Measurements from ENCODE around the gene LRRC7. TPM values are rescaled to one million over a fixed set of nuclear protein-coding genes. Genes with fewer than 3 reads are reported as not detected.

Gene LRRC7
- total and polyA plus RNA-seq, 4 experiments from 2014 or later: not detected

DNA sequence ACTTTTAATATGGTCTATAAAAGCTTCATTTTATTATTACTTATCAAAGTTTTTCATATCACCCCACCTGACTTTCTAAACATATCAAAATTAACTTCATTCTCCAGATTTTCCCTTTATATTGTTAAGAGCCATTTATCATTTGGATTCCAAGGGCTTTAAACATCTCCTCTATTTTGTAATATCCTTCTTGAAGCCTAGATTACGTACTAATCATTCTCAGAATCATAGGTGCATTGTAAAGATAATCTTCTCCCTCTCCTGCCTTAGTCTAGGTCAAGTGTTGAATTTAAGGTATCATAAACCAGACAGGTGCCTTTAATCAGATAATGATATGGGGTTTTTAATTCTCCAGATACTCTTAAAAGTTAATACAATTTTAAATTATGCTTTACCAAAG lies 509.3 kb downstream of the LRRC7 start:
- POLR2A ChIA-PET (ENCODE audit: partially characterized antibody): no interaction called here
- Mint-ChIP-seq H3K27me3 (peaks cover 0 to 3% of the 10 kb centered on the region in 2 donors), H3K9me3 (peaks cover 0 to 4% (median 0%) of the 10 kb centered on the region in 8 donors), H3K4me1 (no peaks in the 10 kb centered on the region), H3K4me3 (no peak overlapping the region), H3K36me3 (no peaks in the 10 kb centered on the region), H3K27ac (no peak overlapping the region)
- no peak overlapping the region for H3K27ac ChIP-seq (ENCODE audit: low read depth, low read length)
- H3K9me3 ChIP-seq (ENCODE audit: control insufficient read depth in 1 of 2, low read length in 2 of 2): no peaks in the 10 kb centered on the region
- CTCF ChIA-PET (ENCODE audit: partially characterized antibody): no interaction called here
- no peaks in the 10 kb centered on the region for H3K4me1 ChIP-seq (ENCODE audit: insufficient read depth, low read length)
- no peaks in the 10 kb centered on the region for H3K36me3 ChIP-seq (ENCODE audit: insufficient read depth, low read length)
- H3K27me3 ChIP-seq (ENCODE audit: insufficient read depth, low read length): no peaks in the 10 kb centered on the region
- intact Hi-C loops (cut with micrococcal nuclease): no loop called here
- DNase-seq: no peak
- H3K4me3 ChIP-seq (ENCODE audit: low read length in 2 of 2): no peak overlapping the region

DNA sequence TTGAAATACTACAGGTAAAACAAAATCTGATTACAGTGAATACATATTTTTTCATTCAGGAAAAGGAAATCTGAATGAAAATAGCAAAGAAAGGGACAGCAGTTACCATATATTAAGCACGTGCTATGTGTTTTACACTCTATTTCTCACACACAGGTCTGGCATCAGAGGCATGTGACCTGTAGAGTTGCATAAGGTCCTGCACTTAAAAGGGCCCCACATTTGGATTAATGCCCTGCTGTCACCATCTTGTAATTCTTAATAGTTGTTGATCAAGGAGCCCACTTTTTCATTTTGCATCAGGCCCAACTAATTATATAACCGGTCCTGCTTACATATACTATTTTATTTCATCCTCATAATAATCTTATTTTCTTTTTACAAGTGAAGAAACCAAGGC lies 511.8 kb downstream of the LRRC7 start:
- Mint-ChIP-seq H3K27me3 (peaks cover 0 to 3% of the 10 kb centered on the region in 2 donors), H3K27ac (no peak overlapping the region), H3K4me3 (no peak overlapping the region), H3K36me3 (no peaks in the 10 kb centered on the region), H3K9me3 (peaks cover 0 to 5% (median 0%) of the 10 kb centered on the region in 8 donors), H3K4me1 (peaks cover 0 to 1% (median 0%) of the 10 kb centered on the region in 4 donors)
- H3K27me3 ChIP-seq (ENCODE audit: insufficient read depth, low read length): no peaks in the 10 kb centered on the region
- no peak for DNase-seq
- intact Hi-C loops (cut with micrococcal nuclease): no loop called here
- no peaks in the 10 kb centered on the region for H3K9me3 ChIP-seq (ENCODE audit: control insufficient read depth in 1 of 2, low read length in 2 of 2)
- no peaks in the 10 kb centered on the region for H3K36me3 ChIP-seq (ENCODE audit: insufficient read depth, low read length)
- ChIA-PET CTCF (ENCODE audit: partially characterized antibody) (no interaction called here), POLR2A (ENCODE audit: partially characterized antibody) (no interaction called here)
- H3K4me3 ChIP-seq (ENCODE audit: low read length in 2 of 2): no peak overlapping the region
- H3K4me1 ChIP-seq (ENCODE audit: insufficient read depth, low read length): no peaks in the 10 kb centered on the region
- no peak overlapping the region for H3K27ac ChIP-seq (ENCODE audit: low read depth, low read length)

DNA sequence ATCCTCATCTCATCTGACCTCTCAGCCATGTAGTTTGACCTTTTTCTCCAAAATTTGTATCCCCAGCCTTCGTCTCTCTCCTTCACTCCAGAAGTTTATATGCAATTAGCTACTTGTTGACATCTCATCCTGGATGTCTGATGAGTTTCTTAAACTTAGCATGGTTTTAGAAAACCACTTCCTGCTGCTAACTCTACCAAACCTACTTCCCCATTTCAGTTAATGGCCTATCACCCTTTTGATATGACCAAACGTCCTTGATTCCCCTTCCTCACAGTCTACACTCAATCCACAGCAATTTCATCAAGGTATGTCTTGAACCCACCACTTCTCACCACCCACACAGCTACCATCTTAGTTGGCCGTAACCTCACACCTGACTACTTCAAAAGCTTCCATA lies 515.8 kb downstream of the LRRC7 start:
- Histone ChIP-seq H3K9me3 (ENCODE audit: control insufficient read depth in 1 of 2, low read length in 2 of 2) (no peaks in the 10 kb centered on the region), H3K4me3 (ENCODE audit: low read length in 2 of 2) (no peak overlapping the region), H3K27me3 (ENCODE audit: insufficient read depth, low read length) (no peaks in the 10 kb centered on the region), H3K36me3 (ENCODE audit: insufficient read depth, low read length) (no peaks in the 10 kb centered on the region), H3K27ac (ENCODE audit: low read depth, low read length) (no peak overlapping the region), H3K4me1 (ENCODE audit: insufficient read depth, low read length) (no peaks in the 10 kb centered on the region)
- CTCF ChIA-PET (ENCODE audit: partially characterized antibody): interaction anchor here (1.5 kb wide), 1 partner anchor 8 kb away, joined by 3 read pairs; no protein-coding TSS in a partner anchor
- Mint-ChIP-seq H3K27me3 (peaks cover 0 to 2% of the 10 kb centered on the region in 2 donors), H3K4me3 (no peak overlapping the region), H3K4me1 (peaks cover 0 to 1% (median 0%) of the 10 kb centered on the region in 4 donors), H3K9me3 (peaks cover 0 to 4% (median 0%) of the 10 kb centered on the region in 8 donors), H3K27ac (no peak overlapping the region), H3K36me3 (no peaks in the 10 kb centered on the region)
- POLR2A ChIA-PET (ENCODE audit: partially characterized antibody): no interaction called here
- intact Hi-C loops (cut with micrococcal nuclease): no loop called here
- no peak for DNase-seq

DNA sequence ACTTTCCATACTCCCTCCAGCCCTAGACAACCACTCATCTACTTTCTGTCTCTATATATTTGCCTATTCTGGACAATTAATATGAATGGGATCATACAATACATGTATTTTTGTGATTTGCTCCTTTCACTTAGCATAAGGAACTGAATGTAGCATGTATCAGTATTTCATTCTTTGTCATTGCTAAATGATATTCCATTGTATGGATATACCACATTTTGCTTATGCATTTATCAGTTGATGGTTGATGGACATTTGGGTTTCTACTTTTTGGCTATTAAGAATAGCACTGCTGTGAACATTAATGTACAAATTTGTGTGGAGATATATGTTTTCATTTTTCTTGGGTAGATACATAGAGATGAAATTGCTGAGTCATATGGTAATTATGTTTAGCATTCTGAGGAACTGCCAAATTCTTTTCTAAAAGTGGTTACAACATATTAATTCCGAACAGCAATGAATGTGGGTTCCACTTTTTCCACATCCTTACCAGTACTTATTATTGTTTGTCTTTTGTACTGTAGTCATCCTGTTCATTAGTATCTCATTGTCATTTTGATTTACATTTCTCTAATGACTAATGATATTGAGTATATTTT lies 516.7 kb downstream of the LRRC7 start:
- Mint-ChIP-seq H3K9me3 (peaks cover 0 to 4% (median 0%) of the 10 kb centered on the region in 8 donors), H3K27ac (no peak overlapping the region), H3K4me1 (peaks cover 0 to 1% (median 0%) of the 10 kb centered on the region in 4 donors), H3K4me3 (no peak overlapping the region), H3K27me3 (peaks cover 3 to 5% of the 10 kb centered on the region in 2 donors), H3K36me3 (no peaks in the 10 kb centered on the region)
- ChIA-PET CTCF (ENCODE audit: partially characterized antibody) (interaction anchor here (1.5 kb wide), 1 partner anchor 9 kb away, joined by 3 read pairs; no protein-coding TSS in a partner anchor), POLR2A (ENCODE audit: partially characterized antibody) (no interaction called here)
- Histone ChIP-seq H3K27me3 (ENCODE audit: insufficient read depth, low read length) (no peaks in the 10 kb centered on the region), H3K27ac (ENCODE audit: low read depth, low read length) (no peak overlapping the region), H3K4me3 (ENCODE audit: low read length in 2 of 2) (no peak overlapping the region), H3K4me1 (ENCODE audit: insufficient read depth, low read length) (no peaks in the 10 kb centered on the region), H3K36me3 (ENCODE audit: insufficient read depth, low read length) (no peaks in the 10 kb centered on the region), H3K9me3 (ENCODE audit: control insufficient read depth in 1 of 2, low read length in 2 of 2) (no peaks in the 10 kb centered on the region)
- no peak for DNase-seq
- intact Hi-C loops (cut with micrococcal nuclease): no loop called here

DNA sequence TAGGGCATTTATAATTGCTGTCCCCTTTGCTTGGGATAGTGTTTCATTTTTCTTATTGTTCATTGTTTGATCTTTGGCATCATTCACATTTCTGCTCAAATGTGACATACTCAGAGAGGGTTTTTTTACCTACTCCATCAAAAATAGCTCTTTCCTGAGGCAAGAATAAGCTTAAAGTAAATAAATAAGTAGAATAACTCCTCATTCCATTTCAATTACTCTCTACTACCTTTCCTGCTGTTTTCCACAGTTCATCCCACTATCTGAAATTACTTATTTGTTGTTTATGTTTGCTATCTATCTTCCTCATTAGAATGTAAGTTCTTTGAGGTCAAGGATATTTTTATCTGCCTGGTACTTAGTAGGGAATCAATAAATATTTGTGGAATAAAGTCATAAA lies 517.8 kb downstream of the LRRC7 start:
- H3K27me3 Mint-ChIP-seq: peaks cover 4 to 5% of the 10 kb centered on the region in 2 donors
- POLR2A ChIA-PET (ENCODE audit: partially characterized antibody): no interaction called here
- no peaks in the 10 kb centered on the region for H3K36me3 Mint-ChIP-seq

DNA sequence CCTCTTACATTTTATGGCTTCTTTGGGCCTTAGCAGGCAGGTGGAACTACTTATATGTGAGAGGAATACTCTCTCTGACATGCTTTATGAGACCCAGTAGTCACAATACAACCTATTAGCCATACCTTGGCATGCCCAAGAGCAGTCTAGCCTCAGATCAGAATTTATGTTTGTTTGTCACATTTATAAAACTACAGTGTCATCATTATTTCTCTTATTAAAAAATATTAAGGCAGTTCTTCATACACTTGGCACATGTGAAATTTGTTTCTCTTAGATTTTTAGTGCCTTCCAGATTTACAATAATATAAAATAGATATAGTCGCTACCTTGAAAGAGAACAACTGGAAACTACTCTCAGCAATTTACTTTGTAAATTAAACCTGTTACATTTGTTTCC lies 519.2 kb downstream of the LRRC7 start:
- H3K4me1 ChIP-seq (ENCODE audit: insufficient read depth, low read length): no peaks in the 10 kb centered on the region
- intact Hi-C loops (cut with micrococcal nuclease): no loop called here
- no peaks in the 10 kb centered on the region for H3K36me3 ChIP-seq (ENCODE audit: insufficient read depth, low read length)
- Mint-ChIP-seq H3K27ac (no peak overlapping the region), H3K27me3 (peaks cover 4 to 5% of the 10 kb centered on the region in 2 donors), H3K4me3 (no peak overlapping the region), H3K9me3 (peaks cover 0 to 4% (median 0%) of the 10 kb centered on the region in 8 donors), H3K4me1 (peaks cover 0 to 1% (median 0%) of the 10 kb centered on the region in 4 donors), H3K36me3 (no peaks in the 10 kb centered on the region)
- H3K27me3 ChIP-seq (ENCODE audit: insufficient read depth, low read length): no peaks in the 10 kb centered on the region
- no peak for DNase-seq
- H3K4me3 ChIP-seq (ENCODE audit: low read length in 2 of 2): no peak overlapping the region
- ChIA-PET POLR2A (ENCODE audit: partially characterized antibody) (no interaction called here), CTCF (ENCODE audit: partially characterized antibody) (no interaction called here)
- H3K27ac ChIP-seq (ENCODE audit: low read depth, low read length): no peak overlapping the region
- H3K9me3 ChIP-seq (ENCODE audit: control insufficient read depth in 1 of 2, low read length in 2 of 2): no peaks in the 10 kb centered on the region

More for the DNA sequence above, 517.8 kb downstream of the LRRC7 start:
- CTCF ChIA-PET (ENCODE audit: partially characterized antibody): no interaction called here
- no peaks in the 10 kb centered on the region for H3K27me3 ChIP-seq (ENCODE audit: insufficient read depth, low read length)
- H3K4me1 Mint-ChIP-seq: peaks cover 0 to 1% (median 0%) of the 10 kb centered on the region in 4 donors
- H3K4me1 ChIP-seq (ENCODE audit: insufficient read depth, low read length): no peaks in the 10 kb centered on the region
- no peaks in the 10 kb centered on the region for H3K36me3 ChIP-seq (ENCODE audit: insufficient read depth, low read length)
- peaks cover 0 to 4% (median 0%) of the 10 kb centered on the region in 8 donors for H3K9me3 Mint-ChIP-seq
- H3K27ac ChIP-seq (ENCODE audit: low read depth, low read length): no peak overlapping the region
- H3K27ac Mint-ChIP-seq: no peak overlapping the region
- no peak overlapping the region for H3K4me3 ChIP-seq (ENCODE audit: low read length in 2 of 2)
- no peak for DNase-seq
- no peaks in the 10 kb centered on the region for H3K9me3 ChIP-seq (ENCODE audit: control insufficient read depth in 1 of 2, low read length in 2 of 2)
- intact Hi-C loops (cut with micrococcal nuclease): no loop called here
- H3K4me3 Mint-ChIP-seq: no peak overlapping the region

DNA sequence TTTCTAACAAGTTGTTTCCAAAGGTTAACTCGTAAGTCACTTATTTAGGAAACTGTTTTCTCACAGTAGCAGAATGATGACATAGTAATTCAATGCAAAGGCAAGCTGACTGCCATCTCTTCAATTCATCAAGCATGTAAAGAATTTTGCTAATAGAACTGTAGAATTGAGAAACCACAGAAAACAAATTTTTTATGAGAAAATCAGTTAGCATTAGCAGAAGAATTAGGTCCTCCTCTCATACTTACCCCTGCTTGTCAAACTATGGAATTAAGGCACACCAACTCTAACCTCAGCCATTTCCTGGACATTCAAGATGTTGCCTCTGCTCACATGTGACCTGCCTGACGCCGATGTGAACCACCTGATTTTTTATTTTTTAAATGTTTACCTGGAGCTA lies 522.4 kb downstream of the LRRC7 start:
- Histone ChIP-seq H3K36me3 (ENCODE audit: insufficient read depth, low read length) (no peaks in the 10 kb centered on the region), H3K9me3 (ENCODE audit: control insufficient read depth in 1 of 2, low read length in 2 of 2) (no peaks in the 10 kb centered on the region), H3K4me3 (ENCODE audit: low read length in 2 of 2) (no peak overlapping the region), H3K27me3 (ENCODE audit: insufficient read depth, low read length) (no peaks in the 10 kb centered on the region), H3K4me1 (ENCODE audit: insufficient read depth, low read length) (no peaks in the 10 kb centered on the region), H3K27ac (ENCODE audit: low read depth, low read length) (no peak overlapping the region)
- no peaks in the 10 kb centered on the region for H3K9me3 Mint-ChIP-seq
- peaks cover 5 to 6% of the 10 kb centered on the region in 2 donors for H3K27me3 Mint-ChIP-seq
- CTCF ChIA-PET (ENCODE audit: partially characterized antibody): no interaction called here
- intact Hi-C loops (cut with micrococcal nuclease): no loop called here
- no peak overlapping the region for H3K27ac Mint-ChIP-seq
- no peaks in the 10 kb centered on the region for H3K36me3 Mint-ChIP-seq
- H3K4me1 Mint-ChIP-seq: no peaks in the 10 kb centered on the region
- DNase-seq: no peak
- H3K4me3 Mint-ChIP-seq: no peak overlapping the region
- POLR2A ChIA-PET (ENCODE audit: partially characterized antibody): no interaction called here

All from CD4-positive, alpha-beta memory T cell (primary cell).